Suprapubic skin (tissue), 4 donors: ENCODE data around the gene CDH4. TPM values are rescaled to one million over a fixed set of nuclear protein-coding genes. Genes with fewer than 3 reads are reported as not detected.

Source experiments
- DNase-seq, 2 donors: peaks; one replicate each; pipeline ENCODE4 v3.0.0-alpha.2; 2019; ENCODE audit warnings: low spot score in 2 of 2
- H3K27ac ChIP-seq: fragments of 200-600 bp; sonication (generic); one replicate; pipeline ENCODE4 v1.5.1; 2019
- H3K27me3 ChIP-seq: fragments of 200-600 bp; sonication (generic); one replicate; pipeline ENCODE4 v1.5.1; 2019
- H3K36me3 ChIP-seq: fragments of 200-600 bp; sonication (generic); one replicate; pipeline ENCODE4 v1.5.1; 2019
- H3K4me1 ChIP-seq: fragments of 200-600 bp; sonication (generic); one replicate; pipeline ENCODE4 v1.5.1; 2019
- H3K4me3 ChIP-seq: fragments of 200-600 bp; sonication (generic); one replicate; pipeline ENCODE4 v1.5.1; 2019; ENCODE audit warnings: mild to moderate bottlenecking
- H3K9me3 ChIP-seq: fragments of 200-600 bp; sonication (generic); one replicate; pipeline ENCODE4 v1.5.1; 2019
- CTCF ChIP-seq, 2 donors: fragments of 200-600 bp in 1 of 2; fragments of 450-650 bp in 1 of 2; sonication (generic) in 1 of 2; IDR thresholded peaks; one replicate each; pipeline ENCODE4 v1.5.1; 2016 to 2019; ENCODE audit warnings: antibody characterized with exemption in 2 of 2, mild to moderate bottlenecking in 1 of 2, moderate library complexity in 1 of 2
- EP300 ChIP-seq: sonication (generic); formaldehyde crosslinking; IDR thresholded peaks from one replicate; pipeline ENCODE4 v1.6.1; 2017; ENCODE audit warnings: antibody characterized with exemption
- POLR2A ChIP-seq, 2 donors: fragments of 450-650 bp; IDR thresholded peaks; one replicate each; pipeline ENCODE4 v1.6.1; 2017; ENCODE audit warnings: antibody characterized with exemption in 2 of 2, mild to moderate bottlenecking in 2 of 2, moderate library complexity in 2 of 2
- POLR2AphosphoS5 ChIP-seq, 3 donors: sonication (generic); formaldehyde crosslinking; IDR thresholded peaks; one replicate each; pipeline ENCODE4 v1.6.1; 2017; ENCODE audit warnings: antibody characterized with exemption in 3 of 3
- WGBS: methylation state at CpG from one replicate; pipeline ENCODE4 v1.1.5; 2018; 5-methylcytosine and 5-hydroxymethylcytosine counted together
- total RNA-seq, 4 donors: library from RNA; depleted of rRNA; stranded (reverse); fragments of >200 nt; gene quantifications; one replicate each; pipeline ENCODE4 v1.1.0, GENCODE V29; 2016

The CDH4 gene
- total RNA-seq, 4 donors from 2014 or later, result 0.91 to 5.9 (median 2.6) TPM

GRCh38 chr20:61801428-61801827, 549.4 kb downstream of the CDH4 start:
- H3K27me3 ChIP-seq, result peaks cover 80% of the 10 kb centered on the region
- TF ChIP-seq EP300 (no peak), POLR2AphosphoS5 (IDR thresholded peaks at IDR 0.05) (no peak), CTCF (IDR thresholded peaks at IDR 0.05) (no peak), POLR2A (IDR thresholded peaks at IDR 0.05) (no peak)

GRCh38 chr20:61801857-61802442, 549.9 kb downstream of the CDH4 start:
- Histone ChIP-seq H3K9me3 (no peaks in the 10 kb centered on the region), H3K27ac (no peak overlapping the region), H3K27me3 (peaks cover 82% of the 10 kb centered on the region), H3K36me3 (no peaks in the 10 kb centered on the region), H3K4me1 (peaks cover 23% of the 10 kb centered on the region), H3K4me3 (no peak overlapping the region)
- DNase-seq, result no peak
- WGBS, result 69% methylated on average over 3 of the region's 10 CpGs
- no peak for TF ChIP-seq POLR2A (IDR thresholded peaks at IDR 0.05)
- TF ChIP-seq POLR2AphosphoS5 (IDR thresholded peaks at IDR 0.05), result no peak
- no peak for TF ChIP-seq CTCF (IDR thresholded peaks at IDR 0.05)
- TF ChIP-seq EP300, result no peak

More at GRCh38 chr20:61801428-61801827, 549.4 kb downstream of the CDH4 start:
- WGBS, result 83% methylated on average over 4 of the region's 4 CpGs
- Histone ChIP-seq H3K27ac (no peak overlapping the region), H3K9me3 (no peaks in the 10 kb centered on the region), H3K4me3 (no peak overlapping the region), H3K36me3 (no peaks in the 10 kb centered on the region), H3K4me1 (peaks cover 23% of the 10 kb centered on the region)
- DNase-seq, result no peak

GRCh38 chr20:61802721-61803311, 550.8 kb downstream of the CDH4 start:
- Histone ChIP-seq H3K27me3 (peaks cover 86% of the 10 kb centered on the region), H3K9me3 (no peaks in the 10 kb centered on the region), H3K27ac (no peak overlapping the region), H3K4me1 (peaks cover 23% of the 10 kb centered on the region), H3K4me3 (peak overlapping the region; percentile 22), H3K36me3 (no peaks in the 10 kb centered on the region)
- TF ChIP-seq POLR2A (IDR thresholded peaks at IDR 0.05), result no peak
- no peak for TF ChIP-seq EP300
- TF ChIP-seq POLR2AphosphoS5 (IDR thresholded peaks at IDR 0.05), result no peak
- no peak for TF ChIP-seq CTCF (IDR thresholded peaks at IDR 0.05)
- no peak for DNase-seq
- WGBS, result no CpG with 5 or more reads among the region's 36 CpGs

- Histone ChIP-seq H3K9me3 (no peaks in the 10 kb centered on the region), H3K36me3 (no peaks in the 10 kb centered on the region), H3K4me3 (peak overlapping the region; percentile 22), H3K27me3 (peaks cover 86% of the 10 kb centered on the region), H3K4me1 (peaks cover 23% of the 10 kb centered on the region), H3K27ac (no peak overlapping the region)
- WGBS, result 11% methylated on average over 19 of the region's 19 CpGs
- TF ChIP-seq CTCF (IDR thresholded peaks at IDR 0.05) (no peak), POLR2A (IDR thresholded peaks at IDR 0.05) (no peak), POLR2AphosphoS5 (IDR thresholded peaks at IDR 0.05) (no peak), EP300 (no peak)
- no peak for DNase-seq
Observed at GRCh38 chr20:61803416-61803914, 551.4 kb downstream of the CDH4 start.

- Histone ChIP-seq H3K27me3 (peaks cover 90% of the 10 kb centered on the region), H3K27ac (no peak overlapping the region), H3K36me3 (no peaks in the 10 kb centered on the region), H3K4me1 (peaks cover 23% of the 10 kb centered on the region), H3K4me3 (peak overlapping the region; percentile 22), H3K9me3 (no peaks in the 10 kb centered on the region)
- WGBS, result 29% methylated on average over 26 of the region's 27 CpGs
- TF ChIP-seq POLR2A (IDR thresholded peaks at IDR 0.05), result no peak
- DNase-seq, result no peak
Observed at GRCh38 chr20:61803915-61804751, 552.1 kb downstream of the CDH4 start.
